HG03108 (cell line): Measurements from ENCODE around the gene ANO6.
A peak's percentile ranks its signal among the peaks of the same experiment; 100 is the strongest.

Experiments used
- ATAC-seq: cut with Tn5 transposase; IDR thresholded peaks from one replicate; pipeline ENCODE4 v1.9.1; 2021; ENCODE audit warnings: moderate library complexity; ENCODE audit not compliant: unreplicated experiment

Gene ANO6

GRCh38 chr12:45209784-45210183 is 6.1 kb upstream of the ANO6 start:
- ATAC-seq = no peak

GRCh38 chr12:45212064-45212463 is 3.8 kb upstream of the ANO6 start:
- no peak for ATAC-seq

- no peak for ATAC-seq
Observed at GRCh38 chr12:45213107-45213506, 2.8 kb upstream of the ANO6 start.

GRCh38 chr12:45214071-45214470 is 1.8 kb upstream of the ANO6 start:
- no peak for ATAC-seq

GRCh38 chr12:45214749-45215418 is 1.0 kb upstream of the ANO6 start:
- no peak for ATAC-seq

GRCh38 chr12:45216230-45216982 is 511 bp downstream of the ANO6 start:
- peak; percentile 32 for ATAC-seq

- ATAC-seq = no peak
Observed at GRCh38 chr12:45216983-45217485, 1.1 kb downstream of the ANO6 start.

- no peak for ATAC-seq
Observed at GRCh38 chr12:45217846-45218245, 2.0 kb downstream of the ANO6 start.

- ATAC-seq = no peak
Observed at GRCh38 chr12:45219621-45220020, 3.7 kb downstream of the ANO6 start.

GRCh38 chr12:45220363-45220931 is 4.6 kb downstream of the ANO6 start:
- no peak for ATAC-seq

GRCh38 chr12:45220969-45221368 is 5.1 kb downstream of the ANO6 start:
- ATAC-seq = no peak

- ATAC-seq = no peak
Observed at GRCh38 chr12:45223868-45224267, 8.0 kb downstream of the ANO6 start.

- ATAC-seq = no peak
Observed at GRCh38 chr12:45224311-45224710, 8.4 kb downstream of the ANO6 start.

- no peak for ATAC-seq
Observed at GRCh38 chr12:45226021-45226420, 10.1 kb downstream of the ANO6 start.

GRCh38 chr12:45227316-45228067 is 11.6 kb downstream of the ANO6 start:
- no peak for ATAC-seq

GRCh38 chr12:45231515-45232145 is 15.7 kb downstream of the ANO6 start:
- no peak for ATAC-seq

- ATAC-seq = no peak
Observed at GRCh38 chr12:45232146-45232755, 16.4 kb downstream of the ANO6 start.

- ATAC-seq = peak; percentile 49
Observed at GRCh38 chr12:45232756-45233372, 17.0 kb downstream of the ANO6 start.

- no peak for ATAC-seq
Observed at GRCh38 chr12:45234139-45234865, 18.4 kb downstream of the ANO6 start.
